ENCODE results near the gene MPRIP.

DNA sequence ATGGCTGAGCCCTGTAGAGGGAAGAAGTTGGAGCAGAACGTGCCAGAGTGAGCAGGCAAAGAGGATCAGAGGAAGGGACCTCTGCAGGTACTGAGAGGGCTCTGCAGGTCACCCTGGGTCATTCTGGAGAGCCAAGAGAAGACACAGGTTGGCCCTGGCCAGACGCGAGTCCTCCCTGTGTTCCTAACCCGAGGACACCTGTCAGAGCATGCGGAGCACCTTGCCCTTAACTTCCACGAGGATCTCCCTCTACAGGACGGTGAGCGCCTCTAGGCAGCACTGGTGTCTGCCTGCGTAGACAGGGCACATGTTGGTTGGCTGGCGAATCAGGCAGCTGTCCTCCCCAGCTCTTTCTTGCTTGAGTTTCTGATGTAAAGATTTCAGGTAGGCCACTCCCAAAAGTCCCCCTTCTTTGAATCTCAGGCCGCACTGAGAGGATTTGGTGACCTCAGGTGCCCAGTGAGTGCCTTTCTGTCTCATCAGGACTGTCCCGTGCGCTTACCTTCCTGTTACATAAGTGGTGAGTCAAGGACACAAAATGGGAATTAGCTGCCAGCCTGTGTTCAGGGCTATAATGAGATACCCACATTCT is 45.3 kb downstream of the MPRIP start:
- TF ChIP-seq, protein P1, sequence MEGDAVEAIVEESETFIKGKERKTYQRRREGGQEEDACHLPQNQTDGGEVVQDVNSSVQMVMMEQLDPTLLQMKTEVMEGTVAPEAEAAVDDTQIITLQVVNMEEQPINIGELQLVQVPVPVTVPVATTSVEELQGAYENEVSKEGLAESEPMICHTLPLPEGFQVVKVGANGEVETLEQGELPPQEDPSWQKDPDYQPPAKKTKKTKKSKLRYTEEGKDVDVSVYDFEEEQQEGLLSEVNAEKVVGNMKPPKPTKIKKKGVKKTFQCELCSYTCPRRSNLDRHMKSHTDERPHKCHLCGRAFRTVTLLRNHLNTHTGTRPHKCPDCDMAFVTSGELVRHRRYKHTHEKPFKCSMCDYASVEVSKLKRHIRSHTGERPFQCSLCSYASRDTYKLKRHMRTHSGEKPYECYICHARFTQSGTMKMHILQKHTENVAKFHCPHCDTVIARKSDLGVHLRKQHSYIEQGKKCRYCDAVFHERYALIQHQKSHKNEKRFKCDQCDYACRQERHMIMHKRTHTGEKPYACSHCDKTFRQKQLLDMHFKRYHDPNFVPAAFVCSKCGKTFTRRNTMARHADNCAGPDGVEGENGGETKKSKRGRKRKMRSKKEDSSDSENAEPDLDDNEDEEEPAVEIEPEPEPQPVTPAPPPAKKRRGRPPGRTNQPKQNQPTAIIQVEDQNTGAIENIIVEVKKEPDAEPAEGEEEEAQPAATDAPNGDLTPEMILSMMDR (IDR thresholded peaks at IDR 0.05) = no peak
- no peak for TF ChIP-seq POLR2A (IDR thresholded peaks at IDR 0.05)

All from Peyer's patch (tissue), 4 donors.